HepG2 (cell line): ENCODE data around the gene UROS. TPM values are rescaled to one million over a fixed set of nuclear protein-coding genes. Genes with fewer than 3 reads are reported as not detected.

Experiments
- ATAC-seq: fragments of 200-7000 bp; cut with Tn5 transposase; 3 replicates; pipeline ENCODE4 v1.9.1; 2020; ENCODE audit warnings: mild to moderate bottlenecking, moderate library complexity
- BruUV-seq: library from RNA; stranded (reverse); fragments of 400-500 nt; replicated peaks from 2 replicates; lab custom pipeline; 2021; lab: Mats Ljungman, UMichigan
- CTCF ChIA-PET: fragments of 300-600 bp; formaldehyde crosslinking; extraction: SDS; loops from one replicate; lab custom pipeline; 2021; ENCODE audit warnings: low total read pairs, inconsistent platforms, low intra/inter-chr PET ratio; lab: Yijun Ruan, JAX
- POLR2A ChIA-PET: fragments of 350-600 bp; sonication (Branson Sonifier 250); formaldehyde crosslinking; loops from one replicate; lab custom pipeline; 2020; ENCODE audit warnings: antibody characterized with exemption, inconsistent platforms; lab: Yijun Ruan, JAX
- DNase-seq: peaks from one replicate; pipeline ENCODE4 v3.0.0-alpha.2; 2015; ENCODE audit warnings: low spot score
- FAIRE-seq: peaks from 3 replicates; lab custom pipeline; 2011; peaks lifted over from hg19 to GRCh38; lab: Jason Lieb, UNC
- H2AFZ ChIP-seq: one replicate; pipeline ENCODE4 v1.6.1; 2011; ENCODE audit warnings: low read length, inconsistent platforms
- H3K27ac ChIP-seq: fragments of 300-600 bp; 3 replicates; pipeline ENCODE4 v1.8.0; 2011; ENCODE audit warnings: mixed run types, mild to moderate bottlenecking, mixed read lengths, low read length, inconsistent platforms; ENCODE audit not compliant: insufficient read depth; ENCODE audit errors: extremely low read length
- H3K27me3 ChIP-seq, 2 experiments: fragments of 200-600 bp in 1 of 2; 2 replicates in 1 of 2; 3 replicates in 1 of 2; pipeline versions ENCODE4 v1.6.0 to v1.8.0; 2011; ENCODE audit warnings: low read length in 2 of 2, mild to moderate bottlenecking in 2 of 2, moderate library complexity in 2 of 2, inconsistent platforms in 1 of 2; ENCODE audit not compliant: insufficient read depth in 2 of 2, control insufficient read depth in 1 of 2
- H3K36me3 ChIP-seq, 2 experiments: fragments of 200-600 bp in 1 of 2; replicated peaks in 1 of 2; 2 replicates in 1 of 2; 3 replicates in 1 of 2; pipeline versions ENCODE4 v1.5.1 to v1.8.0; 2011; ENCODE audit warnings: low read length in 2 of 2, inconsistent platforms in 1 of 2; ENCODE audit not compliant: insufficient read depth in 2 of 2, control insufficient read depth in 1 of 2
- H3K4me1 ChIP-seq: 2 replicates; pipeline ENCODE4 v1.5.1; 2012; ENCODE audit warnings: low read length, inconsistent platforms; ENCODE audit not compliant: insufficient read depth
- H3K4me2 ChIP-seq: 2 replicates; pipeline ENCODE4 v1.6.0; 2011; ENCODE audit warnings: low read depth, low read length, inconsistent platforms
- H3K4me3 ChIP-seq, 3 experiments: fragments of 200-600 bp in 1 of 3; sonication (generic), shearing (Covaris generic) in 1 of 3; replicated peaks in 1 of 3; 2 replicates each; pipeline ENCODE4 v1.5.1; 2011 to 2016; ENCODE audit warnings: low read length in 3 of 3, inconsistent platforms in 2 of 3, low read depth in 2 of 3, mild to moderate bottlenecking in 2 of 3, control low read depth in 1 of 3, mixed read lengths in 1 of 3; ENCODE audit not compliant: insufficient read depth in 1 of 3
- H3K79me2 ChIP-seq: one replicate; pipeline ENCODE4 v1.6.1; 2011; ENCODE audit warnings: low read length, inconsistent platforms; ENCODE audit not compliant: insufficient read depth
- H3K9ac ChIP-seq: 2 replicates; pipeline ENCODE4 v1.6.0; 2011; ENCODE audit warnings: mild to moderate bottlenecking, low read depth, low read length, inconsistent platforms; ENCODE audit not compliant: insufficient read depth
- H3K9me3 ChIP-seq: 2 replicates; pipeline ENCODE4 v1.5.1; 2012; ENCODE audit warnings: mild to moderate bottlenecking, low read length
- H4K20me1 ChIP-seq: 2 replicates; pipeline ENCODE4 v1.6.0; 2011; ENCODE audit warnings: inconsistent platforms, mild to moderate bottlenecking, low read length, moderate library complexity; ENCODE audit not compliant: insufficient read depth
- ARID3A ChIP-seq: IDR thresholded peaks from 2 replicates; pipeline ENCODE4 v1.6.1; 2012; ENCODE audit warnings: low read depth, low read length, improper control_type of control experiment
- ATF7 ChIP-seq, 2 experiments: fragments of 450-650 bp in 1 of 2; sonication (generic) in 1 of 2; formaldehyde crosslinking in 1 of 2; IDR thresholded peaks; 2 replicates each; pipeline versions ENCODE4 v1.4.0 to v1.6.1; 2016 to 2020; ENCODE audit warnings: antibody characterized with exemption in 1 of 2, mild to moderate bottlenecking in 1 of 2, missing genetic modification reagents in 1 of 2
- DR1 ChIP-seq: sonication (generic); formaldehyde crosslinking; IDR thresholded peaks from 2 replicates; pipeline ENCODE4 v1.8.0; 2021; ENCODE audit warnings: mild to moderate bottlenecking, missing genetic modification reagents, inconsistent platforms
- FOXK1 ChIP-seq: sonication (generic); formaldehyde crosslinking; IDR thresholded peaks from 2 replicates; pipeline ENCODE4 v1.4.0; 2020; ENCODE audit warnings: low read depth, missing genetic modification reagents, borderline replicate concordance
- KDM2A ChIP-seq: sonication (generic); formaldehyde crosslinking; IDR thresholded peaks from 2 replicates; pipeline ENCODE4 v1.4.0; 2020; ENCODE audit warnings: low read depth, missing genetic modification reagents, borderline replicate concordance
- KLF11 ChIP-seq: IDR thresholded peaks from 2 replicates; pipeline ENCODE4 v1.6.1; 2016; ENCODE audit warnings: missing compliant biosample characterization
- MYC ChIP-seq: sonication (generic); formaldehyde crosslinking; IDR thresholded peaks from 2 replicates; pipeline ENCODE4 v1.9.0; 2021; ENCODE audit warnings: missing genetic modification reagents, borderline replicate concordance
- NCOR1 ChIP-seq: fragments of 200-600 bp; sonication (generic); IDR thresholded peaks from 2 replicates; pipeline ENCODE4 v1.7.0; 2017; ENCODE audit warnings: antibody characterized with exemption, low read length, borderline replicate concordance
- NR2F1 ChIP-seq, 2 experiments: fragments of 450-650 bp in 1 of 2; formaldehyde crosslinking in 1 of 2; IDR thresholded peaks; 2 replicates each; pipeline versions ENCODE4 v1.5.0 to v1.6.1; 2016 to 2020; ENCODE audit warnings: mild to moderate bottlenecking in 1 of 2, missing compliant biosample characterization in 1 of 2, missing genetic modification reagents in 1 of 2, moderate library complexity in 1 of 2
- REST ChIP-seq, 2 experiments: IDR thresholded peaks; 2 replicates each; pipeline ENCODE4 v1.6.1; 2011 to 2012; ENCODE audit warnings: low read length in 2 of 2, borderline replicate concordance in 1 of 2, low read depth in 1 of 2, mild to moderate bottlenecking in 1 of 2, moderate library complexity in 1 of 2
- ZNF143 ChIP-seq: sonication (generic); formaldehyde crosslinking; IDR thresholded peaks from 2 replicates; pipeline ENCODE4 v1.4.0; 2020; ENCODE audit warnings: missing genetic modification reagents
- ZNF501 ChIP-seq: sonication (generic); formaldehyde crosslinking; IDR thresholded peaks from 2 replicates; pipeline ENCODE4 v1.5.1; 2020; ENCODE audit warnings: mild to moderate bottlenecking, moderate library complexity, missing genetic modification reagents
- ZNF576 ChIP-seq: sonication (generic); formaldehyde crosslinking; IDR thresholded peaks from 2 replicates; pipeline ENCODE4 v1.4.0; 2020; ENCODE audit warnings: mild to moderate bottlenecking, missing genetic modification reagents
- ZNF580 ChIP-seq: IDR thresholded peaks from 2 replicates; pipeline ENCODE4 v1.6.1; 2016; ENCODE audit warnings: low read depth, borderline replicate concordance
- ZNF691 ChIP-seq: sonication (generic); formaldehyde crosslinking; IDR thresholded peaks from 2 replicates; pipeline ENCODE4 v1.4.0; 2020; ENCODE audit warnings: missing genetic modification reagents, low read depth, mild to moderate bottlenecking, borderline replicate concordance
- ZNF883 ChIP-seq: sonication (generic); formaldehyde crosslinking; IDR thresholded peaks from 2 replicates; pipeline ENCODE4 v1.5.1; 2020; ENCODE audit warnings: mild to moderate bottlenecking, missing genetic modification reagents; ENCODE audit errors: not compliant biosample characterization
- ZZZ3 ChIP-seq: sonication (generic); formaldehyde crosslinking; IDR thresholded peaks from 2 replicates; pipeline ENCODE4 v1.4.0; 2020; ENCODE audit warnings: missing genetic modification reagents, mild to moderate bottlenecking, borderline replicate concordance
- WGBS: methylation state at CpG from one replicate; pipeline ENCODE4 v1.1.6; 2017; ENCODE audit warnings: low lambda C conversion rate; 5-methylcytosine and 5-hydroxymethylcytosine counted together
- in situ Hi-C: cut with HindIII; loops from 2 replicates; pipeline ENCODE4 v1.10.0; 2017; ENCODE audit warnings: low pct_unique_long_range_greater_than_20kb; ENCODE audit not compliant: extremely low pct_ligation_motif_present
- intact Hi-C: fragments of 100-400 bp; cut with micrococcal nuclease; formaldehyde crosslinking; loops from one replicate; pipeline ENCODE4 v1.10.0; 2022; ENCODE audit not compliant: unreplicated experiment
- polyA plus RNA-seq, 8 experiments: library from polyadenylated mRNA; depleted of rRNA in 3 of 8; stranded (reverse) in 7 of 8; unstranded in 1 of 8; fragments of >200 nt; fragmentation: Illumina TruSeq in 4 of 8; extraction: Trizol in 4 of 8; gene quantifications; 2 replicates each; pipeline versions ENCODE4 v1.2.1 to v1.2.3, GENCODE V29; 2011 to 2016; ENCODE audit warnings: low read depth in 4 of 8, missing spikeins in 1 of 8, mixed read lengths in 1 of 8; ENCODE audit not compliant: insufficient read depth in 1 of 8
- total RNA-seq, 5 experiments: library from RNA; depleted of rRNA; stranded (reverse); fragments of >200 nt; fragmentation: Illumina TruSeq; extraction: Trizol; gene quantifications; 2 replicates each; pipeline ENCODE4 v1.2.3, GENCODE V29; 2016; ENCODE audit warnings: low read depth in 1 of 5

UROS gene
- total and polyA plus RNA-seq, 2 of the 13 experiments (the other 11 are each of a cell fraction or from before 2014, with no cell fraction given), result 14.8 to 49.9 TPM

- H3K36me3 ChIP-seq, result peaks cover 9 to 11% of the 10 kb centered on the region in 2 experiments
- TF ChIP-seq ZNF580 (no peak), NR2F1 (CRISPR knock-in tag; IDR thresholded peaks at IDR 0.05) (no peak), REST (IDR thresholded peaks at IDR 0.05; ENCODE audit: borderline replicate concordance in 1 of 2, low read depth in 1 of 2, low read length in 2 of 2) (no peak), KLF11 (CRISPR knock-in tag) (no peak), FOXK1 (CRISPR knock-in tag) (no peak), ZZZ3 (no peak), MYC (CRISPR knock-in tag) (no peak), ZNF501 (CRISPR knock-in tag) (no peak), ZNF576 (CRISPR knock-in tag) (no peak), DR1 (CRISPR knock-in tag) (no peak), ZNF883 (CRISPR knock-in tag) (no peak), KDM2A (no peak), NCOR1 (no peak), ZNF143 (CRISPR knock-in tag) (no peak), ZNF691 (no peak), ARID3A (no peak), ATF7 (IDR thresholded peaks at IDR 0.05) (no peak), ATF7 (CRISPR knock-in tag; IDR thresholded peaks at IDR 0.05) (no peak)
Measured at GRCh38 chr10:125848371-125848770, 25.3 kb upstream of the UROS start.

More at GRCh38 chr10:125848371-125848770, 25.3 kb upstream of the UROS start:
- FAIRE-seq, result no peak
- no peaks in the 10 kb centered on the region for H3K9me3 ChIP-seq
- intact Hi-C loops, result no loop called here
- H3K9ac ChIP-seq, result no peak overlapping the region
- H3K79me2 ChIP-seq, result no peaks in the 10 kb centered on the region
- WGBS, result 100% methylated on average over 2 of the region's 2 CpGs
- H3K27ac ChIP-seq, result no peak overlapping the region
- no peak overlapping the region for H2AFZ ChIP-seq
- no peak overlapping the region for H3K4me2 ChIP-seq
- ChIA-PET CTCF (no interaction called here), POLR2A (no interaction called here)
- no peak overlapping the region for H3K4me3 ChIP-seq
- ATAC-seq, result no peak
- no peak for DNase-seq
- no peaks in the 10 kb centered on the region for H4K20me1 ChIP-seq
- peaks cover 33% of the 10 kb centered on the region for H3K4me1 ChIP-seq
- no TSS peak for BruUV-seq
- in situ Hi-C loops, result no loop called here
- no peaks in the 10 kb centered on the region for H3K27me3 ChIP-seq
